Choroid plexus epithelial cell (primary cell): Measurements from ENCODE around the gene SRRD.

Source experiments
- DNase-seq: peaks from one replicate; pipeline ENCODE4 v3.0.0-alpha.2; 2010; ENCODE audit warnings: low read depth
- H3K4me3 ChIP-seq: 2 replicates; pipeline ENCODE4 v1.5.1; 2011; ENCODE audit warnings: low read depth, mild to moderate bottlenecking, control low read depth, low read length, moderate library complexity
- TF ChIP-seq, protein P1 (sequence below): conservative IDR thresholded peaks from 2 replicates; pipeline ENCODE4 v1.5.1; 2011; ENCODE audit warnings: low read depth, mild to moderate bottlenecking, control low read depth, inconsistent platforms, low read length, moderate library complexity

SRRD gene

DNA sequence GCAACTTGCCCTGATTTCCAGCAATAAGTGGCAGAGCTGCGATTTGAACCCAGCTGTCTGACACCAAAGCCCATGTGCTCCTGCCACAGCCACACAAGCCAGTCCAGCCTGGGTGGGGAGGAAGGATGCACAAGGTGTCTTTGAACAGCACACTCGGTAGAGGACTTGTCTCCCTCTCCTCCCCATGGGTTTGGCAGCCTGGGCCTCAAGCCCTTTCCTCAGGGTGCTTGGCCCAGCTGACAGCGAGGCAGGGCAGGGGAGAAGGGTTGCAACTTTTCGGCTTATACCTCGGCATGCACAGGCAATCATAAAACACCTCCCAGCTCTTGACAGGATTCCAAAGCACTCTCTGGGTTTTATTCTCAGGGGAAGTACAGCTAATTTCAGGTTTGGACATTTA lies 35.3 kb upstream of the SRRD start:
- TF ChIP-seq, protein P1, sequence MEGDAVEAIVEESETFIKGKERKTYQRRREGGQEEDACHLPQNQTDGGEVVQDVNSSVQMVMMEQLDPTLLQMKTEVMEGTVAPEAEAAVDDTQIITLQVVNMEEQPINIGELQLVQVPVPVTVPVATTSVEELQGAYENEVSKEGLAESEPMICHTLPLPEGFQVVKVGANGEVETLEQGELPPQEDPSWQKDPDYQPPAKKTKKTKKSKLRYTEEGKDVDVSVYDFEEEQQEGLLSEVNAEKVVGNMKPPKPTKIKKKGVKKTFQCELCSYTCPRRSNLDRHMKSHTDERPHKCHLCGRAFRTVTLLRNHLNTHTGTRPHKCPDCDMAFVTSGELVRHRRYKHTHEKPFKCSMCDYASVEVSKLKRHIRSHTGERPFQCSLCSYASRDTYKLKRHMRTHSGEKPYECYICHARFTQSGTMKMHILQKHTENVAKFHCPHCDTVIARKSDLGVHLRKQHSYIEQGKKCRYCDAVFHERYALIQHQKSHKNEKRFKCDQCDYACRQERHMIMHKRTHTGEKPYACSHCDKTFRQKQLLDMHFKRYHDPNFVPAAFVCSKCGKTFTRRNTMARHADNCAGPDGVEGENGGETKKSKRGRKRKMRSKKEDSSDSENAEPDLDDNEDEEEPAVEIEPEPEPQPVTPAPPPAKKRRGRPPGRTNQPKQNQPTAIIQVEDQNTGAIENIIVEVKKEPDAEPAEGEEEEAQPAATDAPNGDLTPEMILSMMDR: no peak
- DNase-seq: no peak
- no peak overlapping the region for H3K4me3 ChIP-seq

DNA sequence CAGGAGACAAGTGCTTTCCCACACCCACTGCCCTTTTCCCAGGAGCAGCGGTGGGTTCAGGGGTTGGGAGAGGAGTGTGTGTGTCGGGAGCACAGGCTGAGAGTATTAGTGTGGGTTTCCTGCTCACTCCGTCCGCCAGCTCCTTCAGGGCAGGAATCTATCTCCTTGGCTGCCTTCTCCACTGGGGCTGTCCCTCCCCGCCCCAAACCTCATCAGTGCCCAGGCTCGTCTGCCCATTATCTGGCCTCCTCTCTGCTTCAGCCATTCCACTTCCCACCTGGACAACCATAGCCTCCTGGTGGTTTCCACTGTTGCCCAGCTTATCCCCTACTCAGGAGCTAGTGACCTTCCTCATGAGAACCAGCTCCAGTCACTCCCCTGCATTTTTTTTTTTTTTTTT lies 34.7 kb upstream of the SRRD start:
- no peak overlapping the region for H3K4me3 ChIP-seq
- no peak for DNase-seq
- TF ChIP-seq, protein P1: no peak

DNA sequence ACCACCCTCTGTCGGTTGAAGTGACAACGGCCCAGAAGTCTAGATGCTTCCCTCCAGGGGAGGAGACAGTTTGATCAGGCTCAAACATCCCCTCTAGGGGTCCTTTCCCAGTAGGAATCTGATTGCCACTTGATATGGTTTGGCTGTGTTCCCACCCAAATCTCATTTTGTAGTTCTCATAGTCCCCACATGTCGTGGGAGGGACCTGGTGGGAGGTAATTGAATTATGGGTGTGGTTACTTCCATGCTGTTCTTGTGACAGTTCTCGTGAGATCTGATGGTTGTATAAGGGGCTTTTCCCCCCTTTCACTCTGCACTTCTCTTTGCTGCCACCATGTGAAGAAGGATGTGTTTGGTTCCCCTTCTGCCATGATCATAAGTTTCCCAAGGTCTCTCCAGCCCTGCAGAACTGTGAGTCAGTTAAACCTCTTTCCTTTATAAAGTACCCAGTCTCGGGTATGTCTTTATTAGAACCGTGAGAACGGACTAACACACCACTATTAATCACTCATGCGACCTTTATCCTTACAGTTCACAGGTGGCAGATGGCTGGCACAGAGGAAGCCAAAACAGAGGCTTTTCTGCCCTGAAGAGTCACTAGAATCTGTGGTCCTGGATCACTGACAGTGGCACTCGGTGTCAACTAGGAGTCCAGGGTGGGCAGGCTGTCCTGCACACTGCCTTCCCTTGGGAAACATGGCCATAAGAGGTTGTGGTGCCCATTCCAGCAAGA lies 33.1 kb upstream of the SRRD start:
- no peak overlapping the region for H3K4me3 ChIP-seq
- DNase-seq: no peak
- TF ChIP-seq, protein P1: no peak

DNA sequence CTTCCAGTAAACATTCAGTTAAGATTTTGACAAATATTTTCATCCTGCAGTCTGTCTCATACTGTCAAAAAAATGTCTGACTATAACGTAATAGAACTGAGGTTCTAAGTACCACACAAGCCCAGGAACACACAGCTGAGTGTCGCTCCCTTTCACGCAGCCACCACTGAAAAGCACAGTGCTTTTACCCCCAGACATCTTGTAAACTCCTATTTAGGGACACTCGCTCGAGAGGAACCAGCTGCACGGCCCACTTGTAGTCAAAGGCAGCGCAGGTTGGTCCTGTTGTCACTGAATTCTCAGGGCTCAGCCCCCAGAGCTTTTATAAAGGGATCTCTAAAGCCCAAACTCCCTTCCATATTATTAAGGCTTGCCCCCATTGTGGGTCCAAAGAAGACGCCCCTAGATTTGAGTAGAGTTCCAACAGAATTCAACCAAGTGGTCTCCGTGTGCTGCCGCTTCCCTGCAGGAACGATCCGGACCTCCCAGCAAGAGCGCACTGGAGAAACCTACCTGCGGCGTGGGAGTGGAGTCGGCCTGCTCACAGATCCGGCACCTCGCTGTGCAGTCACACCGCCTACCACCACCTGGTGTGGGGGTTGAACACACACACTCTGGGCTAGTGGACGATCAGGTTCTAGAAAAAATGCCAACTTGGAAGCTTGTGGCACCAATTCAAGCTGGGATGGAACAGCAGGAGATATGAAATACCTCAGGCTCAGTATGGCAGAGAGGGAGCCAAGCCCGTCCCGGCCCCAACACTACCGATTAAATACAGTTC lies 31.3 kb upstream of the SRRD start:
- DNase-seq: no peak
- TF ChIP-seq, protein P1: no peak
- H3K4me3 ChIP-seq: no peak overlapping the region

DNA sequence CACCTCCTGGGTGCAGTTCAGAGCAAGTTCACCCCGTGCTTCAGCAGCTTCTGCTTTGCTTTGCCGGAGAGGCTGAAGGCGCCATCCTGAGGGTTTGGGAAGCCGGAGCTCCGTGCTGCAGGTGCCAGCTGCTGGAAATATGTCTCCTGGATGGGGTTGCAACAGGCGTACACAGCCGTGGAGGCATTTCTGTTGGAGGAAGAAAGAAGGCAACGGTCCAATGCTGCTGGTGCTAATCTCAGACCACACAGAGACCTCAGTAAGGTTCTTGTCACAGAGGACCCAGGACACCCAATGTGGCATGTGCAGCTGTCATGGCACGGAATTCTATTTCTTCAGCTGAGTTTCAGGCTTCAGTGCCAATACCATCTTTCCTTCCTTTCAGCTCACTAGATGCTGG lies 30.5 kb upstream of the SRRD start:
- TF ChIP-seq, protein P1: no peak
- no peak for DNase-seq

DNA sequence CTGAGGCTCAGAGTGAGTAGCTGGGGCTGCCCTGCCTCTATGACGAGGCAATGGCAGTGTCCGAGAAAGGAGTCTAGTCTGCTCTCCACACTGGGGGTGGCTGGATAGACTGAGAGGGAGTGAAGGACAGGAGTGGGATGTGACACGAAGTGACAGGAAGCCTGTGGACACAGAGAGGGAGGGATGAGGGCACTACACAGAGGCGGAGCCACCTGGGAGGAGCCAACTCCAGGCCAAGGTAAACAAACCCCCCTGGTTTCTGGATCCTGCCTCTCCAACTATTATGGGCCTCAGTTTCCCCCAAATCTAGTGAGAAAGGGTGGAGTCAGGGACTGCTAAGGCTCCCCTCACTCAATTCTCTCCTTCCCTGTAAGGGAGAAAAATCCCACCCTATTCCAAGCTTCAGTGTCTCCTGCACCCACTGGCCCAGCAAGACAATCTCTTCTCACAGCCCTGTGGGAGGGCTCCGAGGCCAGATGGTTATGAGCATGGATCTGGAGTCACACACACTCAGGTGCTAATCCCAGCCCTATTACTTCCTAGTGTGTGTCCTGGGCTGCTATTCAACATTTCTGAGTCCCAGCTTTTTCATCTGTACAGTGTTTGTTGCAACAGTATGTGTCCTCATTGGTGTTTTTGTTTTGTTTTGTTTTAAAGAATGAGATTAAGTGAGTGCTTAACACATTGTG lies 29.7 kb upstream of the SRRD start:
- TF ChIP-seq, protein P1: no peak
- no peak overlapping the region for H3K4me3 ChIP-seq
- DNase-seq: no peak

More for the DNA sequence above, 30.5 kb upstream of the SRRD start:
- H3K4me3 ChIP-seq: no peak overlapping the region
